Urinary bladder (tissue), 4 donors: ENCODE results near the gene SPINDOC. TPM values are rescaled to one million over a fixed set of nuclear protein-coding genes. Genes with fewer than 3 reads are reported as not detected.

ENCODE experiments used
- DNase-seq: peaks from one replicate; pipeline ENCODE4 v3.0.0-alpha.2; 2015; ENCODE audit errors: extremely low spot score
- H3K27ac ChIP-seq: one replicate; pipeline ENCODE4 v1.5.1; 2013; ENCODE audit warnings: low read depth, mild to moderate bottlenecking, moderate library complexity
- H3K36me3 ChIP-seq: one replicate; pipeline ENCODE4 v1.6.1; 2013; ENCODE audit warnings: mild to moderate bottlenecking, moderate library complexity; ENCODE audit not compliant: insufficient read depth
- H3K4me1 ChIP-seq: one replicate; pipeline ENCODE4 v1.6.1; 2013; ENCODE audit warnings: mild to moderate bottlenecking, moderate library complexity; ENCODE audit not compliant: insufficient read depth
- H3K4me3 ChIP-seq: one replicate; pipeline ENCODE4 v1.5.1; 2013; ENCODE audit warnings: low read depth, low read length
- WGBS: extraction: QIAGEN DNeasy Blood & Tissue Kit; methylation state at CpG from one replicate; pipeline ENCODE4 v1.1.7; 2013; 5-methylcytosine and 5-hydroxymethylcytosine counted together
- polyA plus RNA-seq: library from polyadenylated mRNA; stranded (reverse); fragments of 200-250 nt; gene quantifications from one replicate; pipeline ENCODE4 v1.2.3, GENCODE V29; 2013
- total RNA-seq: library from RNA; depleted of rRNA; stranded (reverse); fragments of >200 nt; gene quantifications from one replicate; pipeline ENCODE4 v1.2.3, GENCODE V29; 2014
- donor health status: healthy with polysubstance abuse.
- donor health status: healthy.

SPINDOC gene
- total and polyA plus RNA-seq, 2 donors, result 8.2 to 19.0 TPM

GRCh38 chr11:63843041-63843440 lies 29.8 kb downstream of the SPINDOC start:
- Histone ChIP-seq H3K4me1 (peaks cover 2% of the 10 kb centered on the region), H3K36me3 (no peaks in the 10 kb centered on the region), H3K4me3 (no peak overlapping the region), H3K27ac (no peak overlapping the region)
- DNase-seq, result no peak
- WGBS, result 43% methylated on average over 1 of the region's 1 CpG

DNA sequence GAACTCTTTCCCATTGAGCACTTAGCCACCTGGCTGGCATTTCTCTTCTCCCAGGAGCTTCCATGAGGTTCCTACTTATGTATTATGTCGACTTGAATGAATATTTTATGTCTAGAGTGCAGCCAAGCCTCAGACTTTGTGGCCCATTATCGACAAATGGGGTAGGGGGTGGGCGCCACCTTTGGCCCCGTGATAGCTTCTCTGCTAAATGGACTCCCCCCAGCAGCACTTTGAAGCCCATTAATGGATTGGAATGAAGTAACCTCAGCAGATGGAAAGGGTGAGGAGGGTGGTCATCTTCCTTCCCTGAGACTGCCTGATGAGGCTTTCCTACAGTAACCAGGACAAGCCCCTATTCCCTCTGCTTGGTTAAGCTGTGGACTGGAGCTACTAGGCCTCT lies 31.6 kb downstream of the SPINDOC start:
- no peak overlapping the region for H3K27ac ChIP-seq
- H3K4me3 ChIP-seq, result no peak overlapping the region
- DNase-seq, result no peak
- peaks cover 2% of the 10 kb centered on the region for H3K4me1 ChIP-seq
- no peaks in the 10 kb centered on the region for H3K36me3 ChIP-seq
- 87% methylated on average over 4 of the region's 4 CpGs for WGBS

DNA sequence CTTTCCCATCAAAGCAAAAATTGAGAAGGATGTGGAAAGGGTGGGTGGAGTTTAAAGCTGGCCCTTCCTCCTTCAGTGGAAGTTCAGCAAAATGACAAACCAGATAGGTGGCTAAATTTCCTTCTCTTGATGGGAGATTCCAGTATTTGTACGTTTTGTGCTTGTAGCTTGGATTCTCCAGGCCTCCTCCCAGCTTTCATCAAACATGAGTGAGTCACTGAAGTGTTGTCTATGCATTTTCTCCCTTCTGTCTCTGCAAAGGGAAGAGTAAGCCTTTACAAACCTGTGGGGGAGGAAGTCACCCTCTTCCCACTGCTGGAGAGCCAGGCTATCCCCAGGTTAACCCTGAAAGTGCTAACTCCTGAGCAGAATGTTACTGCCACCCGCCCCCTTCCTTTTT lies 32.0 kb downstream of the SPINDOC start:
- Histone ChIP-seq H3K4me3 (no peak overlapping the region), H3K4me1 (peaks cover 2% of the 10 kb centered on the region), H3K36me3 (no peaks in the 10 kb centered on the region), H3K27ac (no peak overlapping the region)
- 43% methylated on average over 2 of the region's 2 CpGs for WGBS
- DNase-seq, result no peak

DNA sequence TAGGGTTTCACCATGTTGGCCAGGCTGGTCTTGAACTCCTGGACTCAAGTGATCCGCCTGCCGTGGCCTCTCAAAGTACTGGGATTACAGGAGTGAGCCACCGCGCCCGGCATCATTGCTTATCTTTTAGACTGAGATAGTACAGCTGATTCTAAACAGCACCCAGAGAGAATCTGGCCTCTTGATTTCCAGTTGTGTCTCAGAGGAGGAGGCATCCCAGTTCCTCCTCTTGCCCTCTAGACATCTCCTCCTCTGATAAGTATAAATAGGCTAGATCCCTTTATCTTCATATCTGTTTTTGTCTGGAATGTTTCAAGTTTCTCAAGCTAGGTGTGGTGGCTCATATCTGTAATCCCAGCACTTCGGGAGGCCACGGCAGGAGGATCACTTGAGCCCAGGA lies 32.7 kb downstream of the SPINDOC start:
- H3K36me3 ChIP-seq, result no peaks in the 10 kb centered on the region
- 60% methylated on average over 7 of the region's 7 CpGs for WGBS
- no peak overlapping the region for H3K4me3 ChIP-seq
- peaks cover 2% of the 10 kb centered on the region for H3K4me1 ChIP-seq
- no peak overlapping the region for H3K27ac ChIP-seq
- DNase-seq, result no peak

DNA sequence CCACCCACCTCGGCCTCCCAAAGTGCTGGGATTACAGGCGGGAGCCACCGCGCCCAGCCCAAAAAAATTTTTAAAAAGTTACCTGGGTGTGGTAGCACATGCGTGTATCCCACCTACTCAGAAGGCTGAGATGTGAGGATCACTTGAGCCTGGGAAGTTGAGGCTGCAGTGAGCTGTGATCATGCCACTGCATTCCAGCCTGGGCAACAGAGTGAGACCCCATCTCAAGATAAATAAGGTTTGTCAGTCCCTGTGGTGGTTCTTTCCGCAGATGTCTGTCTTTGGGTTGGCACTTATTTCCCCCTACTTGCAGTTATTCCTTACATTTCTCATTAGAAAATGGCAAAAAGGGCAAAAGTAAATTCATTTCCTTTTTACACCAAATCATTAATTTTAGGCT lies 33.6 kb downstream of the SPINDOC start:
- H3K4me3 ChIP-seq, result no peak overlapping the region
- H3K36me3 ChIP-seq, result no peaks in the 10 kb centered on the region
- H3K4me1 ChIP-seq, result peaks cover 2% of the 10 kb centered on the region
- DNase-seq, result no peak
- no peak overlapping the region for H3K27ac ChIP-seq
- 96% methylated on average over 6 of the region's 6 CpGs for WGBS

DNA sequence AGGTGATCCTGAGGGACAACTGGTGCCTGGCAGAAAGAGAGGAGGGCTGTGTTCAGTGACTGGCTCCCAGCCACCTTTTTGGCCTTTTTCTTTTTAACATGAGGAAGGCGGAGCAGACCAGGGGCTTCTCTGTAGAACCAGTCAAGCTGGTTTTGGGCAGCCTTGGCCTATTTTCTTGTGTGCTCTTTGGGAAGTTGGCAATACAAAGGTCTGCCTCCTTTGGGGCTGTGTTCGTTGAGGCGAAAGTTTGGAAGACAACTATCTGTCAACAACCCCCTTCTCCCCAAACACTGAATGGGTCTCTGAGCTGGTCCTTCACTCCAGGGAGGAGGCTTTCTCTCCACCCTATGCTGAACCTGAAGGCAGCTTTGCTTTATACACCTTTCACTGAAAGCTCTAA lies 34.1 kb downstream of the SPINDOC start:
- no peaks in the 10 kb centered on the region for H3K36me3 ChIP-seq
- WGBS, result 69% methylated on average over 3 of the region's 3 CpGs
- H3K4me1 ChIP-seq, result peaks cover 2% of the 10 kb centered on the region
- H3K27ac ChIP-seq, result peak overlapping the region; percentile 33
- H3K4me3 ChIP-seq, result no peak overlapping the region
- DNase-seq, result peak; percentile 64

DNA sequence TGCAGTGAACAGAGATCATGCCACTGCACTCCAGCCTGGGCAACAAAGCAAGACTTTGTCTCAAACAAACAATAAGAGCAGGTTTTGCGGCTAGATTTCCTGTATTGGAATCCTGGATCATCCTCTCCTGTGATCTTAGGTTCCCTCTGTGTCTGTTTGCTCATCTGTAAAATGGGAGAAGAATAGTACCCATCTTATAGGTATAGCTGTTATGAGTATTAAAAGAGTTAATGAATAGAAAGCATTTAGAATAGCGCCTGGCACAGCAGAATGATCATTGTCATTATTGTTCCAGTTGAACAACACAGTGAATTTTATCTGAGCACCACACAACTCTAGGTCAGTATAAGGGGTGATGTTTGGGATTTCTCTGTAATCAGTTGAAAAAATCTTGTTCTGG lies 36.4 kb downstream of the SPINDOC start:
- Histone ChIP-seq H3K4me1 (peaks cover 2% of the 10 kb centered on the region), H3K27ac (no peak overlapping the region), H3K36me3 (no peaks in the 10 kb centered on the region), H3K4me3 (no peak overlapping the region)
- 88% methylated on average over 2 of the region's 2 CpGs for WGBS
- DNase-seq, result no peak

DNA sequence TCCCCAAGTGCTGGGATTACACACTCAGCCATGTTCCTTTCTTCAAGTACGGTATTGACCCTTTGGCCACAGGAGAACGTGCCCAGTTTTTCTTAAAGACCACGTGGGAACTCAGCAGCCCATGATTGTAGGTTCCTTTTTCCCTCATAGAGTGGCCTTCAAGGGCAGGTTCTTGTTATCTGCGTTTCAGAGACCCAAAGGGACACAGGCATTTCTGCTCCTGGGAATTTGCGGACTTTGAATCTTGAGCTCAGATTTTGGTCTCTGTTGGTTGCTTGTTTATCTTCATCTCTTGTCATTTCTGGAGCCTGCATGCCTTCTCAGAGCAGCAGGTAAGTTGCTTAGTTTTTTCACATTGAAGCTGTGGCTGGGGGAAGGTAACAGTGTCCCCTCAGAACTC lies 37.7 kb downstream of the SPINDOC start:
- no peaks in the 10 kb centered on the region for H3K36me3 ChIP-seq
- DNase-seq, result no peak
- no peaks in the 10 kb centered on the region for H3K4me1 ChIP-seq
- 89% methylated on average over 5 of the region's 5 CpGs for WGBS
- H3K4me3 ChIP-seq, result no peak overlapping the region
- H3K27ac ChIP-seq, result no peak overlapping the region

- H3K36me3 ChIP-seq, result no peaks in the 10 kb centered on the region
- WGBS, result 50% methylated on average over 2 of the region's 2 CpGs
- H3K4me3 ChIP-seq, result no peak overlapping the region
- H3K4me1 ChIP-seq, result no peaks in the 10 kb centered on the region
- H3K27ac ChIP-seq, result no peak overlapping the region
- DNase-seq, result no peak
These were observed 38.1 kb downstream of the SPINDOC start for GRCh38 chr11:63851364-63851763.

DNA sequence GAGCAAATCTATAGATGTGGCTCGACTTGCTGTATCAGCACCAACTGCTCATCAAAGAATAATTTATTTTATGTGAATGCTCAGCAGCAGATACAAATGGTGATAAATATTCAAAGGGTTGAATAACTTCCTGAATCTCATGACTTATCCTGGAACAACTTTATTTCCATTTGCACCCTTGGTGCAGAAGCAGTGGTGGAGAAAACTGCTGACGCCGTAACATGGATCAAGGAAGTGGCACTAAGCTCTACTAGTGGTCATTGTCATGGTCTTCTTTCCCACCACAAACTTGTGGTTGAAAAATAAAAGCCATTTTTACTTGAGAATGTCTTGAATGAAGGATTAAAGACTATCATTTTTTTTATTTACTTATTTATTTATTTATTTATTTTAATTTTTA lies 40.2 kb downstream of the SPINDOC start:
- no peaks in the 10 kb centered on the region for H3K4me1 ChIP-seq
- no peak for DNase-seq
- WGBS, result 85% methylated on average over 3 of the region's 3 CpGs
- no peak overlapping the region for H3K27ac ChIP-seq
- no peak overlapping the region for H3K4me3 ChIP-seq
- H3K36me3 ChIP-seq, result no peaks in the 10 kb centered on the region

- Histone ChIP-seq H3K36me3 (no peaks in the 10 kb centered on the region), H3K4me3 (no peak overlapping the region), H3K27ac (no peak overlapping the region), H3K4me1 (no peaks in the 10 kb centered on the region)
- WGBS, result 99% methylated on average over 4 of the region's 4 CpGs
- no peak for DNase-seq
These were observed 41.4 kb downstream of the SPINDOC start for GRCh38 chr11:63854696-63855095.

- DNase-seq, result no peak
- 79% methylated on average over 2 of the region's 2 CpGs for WGBS
- no peaks in the 10 kb centered on the region for H3K4me1 ChIP-seq
- no peak overlapping the region for H3K4me3 ChIP-seq
- H3K36me3 ChIP-seq, result no peaks in the 10 kb centered on the region
- H3K27ac ChIP-seq, result no peak overlapping the region
These were observed 42.7 kb downstream of the SPINDOC start for GRCh38 chr11:63855975-63856374.

- 80% methylated on average over 11 of the region's 11 CpGs for WGBS
- no peak for DNase-seq
- no peaks in the 10 kb centered on the region for H3K36me3 ChIP-seq
- H3K4me1 ChIP-seq, result no peaks in the 10 kb centered on the region
- H3K27ac ChIP-seq, result no peak overlapping the region
- H3K4me3 ChIP-seq, result no peak overlapping the region
These were observed 45.6 kb downstream of the SPINDOC start for GRCh38 chr11:63858628-63859550.

DNA sequence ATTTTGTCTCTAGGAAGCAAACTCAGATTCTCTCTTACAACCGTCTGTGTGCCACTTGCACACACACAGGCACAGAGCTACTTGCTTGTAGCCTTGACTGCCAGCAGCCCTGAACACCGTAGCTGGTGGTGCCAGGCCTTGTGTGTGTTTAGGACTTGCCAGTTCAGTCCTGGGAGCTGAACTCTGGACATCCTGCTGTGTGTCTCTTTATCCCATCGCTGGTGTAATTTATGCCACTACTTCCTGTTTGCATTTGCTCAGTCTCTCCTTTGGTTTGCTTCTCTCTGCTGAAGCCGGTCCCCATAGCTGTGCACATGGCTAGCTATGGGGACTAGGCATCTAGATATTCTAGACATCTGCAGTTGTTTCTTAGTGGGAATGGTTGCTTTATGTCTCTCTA lies 49.7 kb downstream of the SPINDOC start:
- no peak overlapping the region for H3K4me3 ChIP-seq
- H3K27ac ChIP-seq, result no peak overlapping the region
- 34% methylated on average over 4 of the region's 4 CpGs for WGBS
- DNase-seq, result no peak
- no peaks in the 10 kb centered on the region for H3K4me1 ChIP-seq
- H3K36me3 ChIP-seq, result no peaks in the 10 kb centered on the region
